SK-N-SH (cell line): ENCODE data around the gene TMEM39B. TPM values are rescaled to one million over a fixed set of nuclear protein-coding genes. Genes with fewer than 3 reads are reported as not detected.

Experiments
- CTCF ChIA-PET: fragments of 300-600, 350-600 bp; formaldehyde crosslinking; extraction: SDS; loops from one replicate; lab custom pipeline; 2021; lab: Yijun Ruan, JAX
- POLR2A ChIA-PET: fragments of 350-600 bp; sonication (Branson Sonifier 250); formaldehyde crosslinking; extraction: SDS; loops from one replicate; lab custom pipeline; 2020; ENCODE audit warnings: antibody characterized with exemption, inconsistent platforms; lab: Yijun Ruan, JAX
- DNase-seq: peaks from one replicate; pipeline ENCODE4 v3.0.0; 2012
- H2AFZ ChIP-seq: fragments of 200-600 bp; sonication (generic); 2 replicates; pipeline ENCODE4 v1.8.1; 2016; ENCODE audit warnings: antibody characterized with exemption, mild to moderate bottlenecking, low read depth
- H3F3A ChIP-seq: fragments of 200-600 bp; sonication (generic); replicated peaks from 2 replicates; pipeline ENCODE3; 2016; ENCODE audit warnings: antibody characterized with exemption, mild to moderate bottlenecking; ENCODE audit not compliant: insufficient read depth
- H3K27ac ChIP-seq, 2 experiments: fragments of 200-500 bp in 1 of 2; fragments of 200-600 bp in 1 of 2; sonication (Bioruptor generic) in 1 of 2; sonication (generic), shearing (Covaris generic) in 1 of 2; 2 replicates each; pipeline versions ENCODE4 v1.5.1 to v1.6.1; 2014 to 2016; ENCODE audit warnings: low read depth in 2 of 2, inconsistent platforms in 1 of 2, low read length in 1 of 2, mild to moderate bottlenecking in 1 of 2, mixed read lengths in 1 of 2
- H3K27me3 ChIP-seq: fragments of 200-600 bp; sonication (generic), shearing (Covaris generic); 2 replicates; pipeline ENCODE4 v1.6.1; 2016; ENCODE audit warnings: mixed run types; ENCODE audit not compliant: insufficient read depth
- H3K36me3 ChIP-seq, 2 experiments: fragments of 200-500 bp in 1 of 2; fragments of 200-600 bp in 1 of 2; sonication (Bioruptor generic) in 1 of 2; sonication (generic) in 1 of 2; replicated peaks in 1 of 2; 2 replicates each; pipeline versions ENCODE3 to v1.5.1; 2014 to 2016; ENCODE audit warnings: low read length in 1 of 2, mild to moderate bottlenecking in 1 of 2; ENCODE audit not compliant: insufficient read depth in 2 of 2, control insufficient read depth in 1 of 2
- H3K4me1 ChIP-seq, 2 experiments: fragments of 200-500 bp in 1 of 2; fragments of 200-600 bp in 1 of 2; sonication (Bioruptor generic) in 1 of 2; sonication (generic), shearing (Covaris generic) in 1 of 2; 2 replicates each; pipeline versions ENCODE4 v1.5.1 to v1.6.1; 2014 to 2016; ENCODE audit warnings: low read depth in 1 of 2, low read length in 1 of 2, mixed run types in 1 of 2; ENCODE audit not compliant: insufficient read depth in 2 of 2, control insufficient read depth in 1 of 2
- H3K4me2 ChIP-seq: fragments of 200-600 bp; sonication (generic), shearing (Covaris generic); 2 replicates; pipeline ENCODE4 v1.6.1; 2017; ENCODE audit warnings: mixed run types
- H3K4me3 ChIP-seq, 2 experiments: fragments of 200-500 bp in 1 of 2; fragments of 200-600 bp in 1 of 2; sonication (Bioruptor generic) in 1 of 2; sonication (generic), shearing (Covaris generic) in 1 of 2; 2 replicates each; pipeline versions ENCODE4 v1.5.1 to v1.8.1; 2014 to 2016; ENCODE audit warnings: low read depth in 2 of 2, inconsistent platforms in 1 of 2, low read length in 1 of 2, mild to moderate bottlenecking in 1 of 2, mixed read lengths in 1 of 2, moderate library complexity in 1 of 2
- H3K79me2 ChIP-seq: fragments of 200-600 bp; sonication (generic); 2 replicates; pipeline ENCODE4 v1.8.1; 2017; ENCODE audit warnings: mild to moderate bottlenecking; ENCODE audit not compliant: insufficient read depth
- H3K9ac ChIP-seq: fragments of 200-600 bp; sonication (generic); 2 replicates; pipeline ENCODE4 v1.6.1; 2017; ENCODE audit warnings: mixed run types
- H3K9me2 ChIP-seq: fragments of 200-600 bp; sonication (generic); 2 replicates; pipeline ENCODE4 v1.6.1; 2017; ENCODE audit warnings: mixed run types
- H3K9me3 ChIP-seq: fragments of 200-600 bp; sonication (generic); 2 replicates; pipeline ENCODE4 v1.6.1; 2017; ENCODE audit warnings: mixed run types, mild to moderate bottlenecking, moderate library complexity
- H4K20me1 ChIP-seq: fragments of 200-600 bp; sonication (generic); 2 replicates; pipeline ENCODE4 v1.6.1; 2017; ENCODE audit warnings: mild to moderate bottlenecking, mixed run types; ENCODE audit not compliant: insufficient read depth
- EP300 ChIP-seq, 2 experiments: IDR thresholded peaks; 2 replicates each; pipeline versions ENCODE4 v1.4.0 to v1.6.1; 2012; ENCODE audit warnings: borderline replicate concordance in 1 of 2, low read depth in 1 of 2, low read length in 1 of 2
- FOXM1 ChIP-seq: IDR thresholded peaks from 2 replicates; pipeline ENCODE4 v1.4.0; 2012; ENCODE audit warnings: low read depth, mild to moderate bottlenecking
- JUND ChIP-seq: IDR thresholded peaks from 2 replicates; pipeline ENCODE4 v1.4.0; 2012
- MEF2A ChIP-seq: IDR thresholded peaks from 2 replicates; pipeline ENCODE4 v1.4.0; 2012; ENCODE audit warnings: low read depth, borderline replicate concordance
- MXI1 ChIP-seq: IDR thresholded peaks from 2 replicates; pipeline ENCODE4 v1.6.1; 2012; ENCODE audit warnings: mild to moderate bottlenecking, low read depth, low read length, improper control_type of control experiment
- RCOR1 ChIP-seq: fragments of 150-350 bp; IDR thresholded peaks from 2 replicates; pipeline ENCODE4 v1.6.1; 2017; ENCODE audit warnings: antibody characterized with exemption, low read length
- RXRA ChIP-seq: IDR thresholded peaks from 2 replicates; pipeline ENCODE4 v1.4.0; 2012; ENCODE audit warnings: low read depth, mild to moderate bottlenecking, borderline replicate concordance
- TAF1 ChIP-seq: IDR thresholded peaks from 2 replicates; pipeline ENCODE4 v1.6.1; 2012; ENCODE audit warnings: low read depth, mild to moderate bottlenecking, low read length, moderate library complexity, borderline replicate concordance
- TCF12 ChIP-seq: IDR thresholded peaks from 2 replicates; pipeline ENCODE4 v1.4.0; 2012
- WGBS: methylation state at CpG from one replicate; pipeline ENCODE4 v1.1.6; 2017; ENCODE audit warnings: low lambda C conversion rate; 5-methylcytosine and 5-hydroxymethylcytosine counted together
- polyA plus RNA-seq, 3 experiments: library from polyadenylated mRNA; depleted of rRNA; stranded (reverse); fragments of >200 nt; gene quantifications; 2 replicates each; pipeline ENCODE4 v1.2.3, GENCODE V29; 2012
- TF ChIP-seq, protein P1 (sequence below): IDR thresholded peaks from 2 replicates; pipeline ENCODE4 v1.6.1; 2012; ENCODE audit warnings: mild to moderate bottlenecking, low read depth, low read length, moderate library complexity
- TF ChIP-seq, protein P2 (sequence below): fragments of 150-350 bp; IDR thresholded peaks from 2 replicates; pipeline ENCODE4 v1.6.1; 2016; ENCODE audit warnings: mild to moderate bottlenecking, low read depth, low read length
- TF ChIP-seq, protein P3 (sequence below): IDR thresholded peaks from 2 replicates; pipeline ENCODE4 v1.4.0; 2012; ENCODE audit warnings: low read depth, borderline replicate concordance

Gene TMEM39B
- polyA plus RNA-seq, 1 of the 3 experiments (the other 2 are of a cell fraction): 25.1 TPM

DNA sequence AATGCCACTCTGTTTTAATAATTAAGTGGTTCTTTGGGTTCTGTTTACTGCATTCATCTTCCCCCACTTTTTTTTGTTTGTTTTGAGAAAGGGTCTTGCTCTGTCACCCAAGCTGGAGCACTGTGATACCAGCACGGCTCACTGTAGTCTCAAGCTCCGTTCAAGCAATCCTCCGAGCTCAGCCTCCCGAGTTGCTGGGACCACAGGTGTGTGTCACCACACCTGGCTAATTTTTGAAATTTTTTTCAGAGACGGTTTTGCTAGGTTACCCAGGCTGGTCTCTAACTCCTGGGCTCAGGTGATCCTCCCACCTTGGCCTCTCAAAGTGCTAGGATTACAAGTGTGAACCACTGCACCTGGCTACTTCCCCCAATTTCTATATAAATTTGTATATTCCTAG, 64.4 kb downstream of the TMEM39B start:
- H3K4me1 ChIP-seq: peaks cover 0 to 11% of the 10 kb centered on the region in 2 experiments; a peak in 1 of 4 replicates
- peaks cover 0 to 9% of the 10 kb centered on the region in 2 experiments for H3K36me3 ChIP-seq
- H3K9me2 ChIP-seq: no peaks in the 10 kb centered on the region
- H3K4me3 ChIP-seq: no peak overlapping the region
- H4K20me1 ChIP-seq: peaks cover 43% of the 10 kb centered on the region
- no peak for TF ChIP-seq FOXM1
- TF ChIP-seq, protein P1, sequence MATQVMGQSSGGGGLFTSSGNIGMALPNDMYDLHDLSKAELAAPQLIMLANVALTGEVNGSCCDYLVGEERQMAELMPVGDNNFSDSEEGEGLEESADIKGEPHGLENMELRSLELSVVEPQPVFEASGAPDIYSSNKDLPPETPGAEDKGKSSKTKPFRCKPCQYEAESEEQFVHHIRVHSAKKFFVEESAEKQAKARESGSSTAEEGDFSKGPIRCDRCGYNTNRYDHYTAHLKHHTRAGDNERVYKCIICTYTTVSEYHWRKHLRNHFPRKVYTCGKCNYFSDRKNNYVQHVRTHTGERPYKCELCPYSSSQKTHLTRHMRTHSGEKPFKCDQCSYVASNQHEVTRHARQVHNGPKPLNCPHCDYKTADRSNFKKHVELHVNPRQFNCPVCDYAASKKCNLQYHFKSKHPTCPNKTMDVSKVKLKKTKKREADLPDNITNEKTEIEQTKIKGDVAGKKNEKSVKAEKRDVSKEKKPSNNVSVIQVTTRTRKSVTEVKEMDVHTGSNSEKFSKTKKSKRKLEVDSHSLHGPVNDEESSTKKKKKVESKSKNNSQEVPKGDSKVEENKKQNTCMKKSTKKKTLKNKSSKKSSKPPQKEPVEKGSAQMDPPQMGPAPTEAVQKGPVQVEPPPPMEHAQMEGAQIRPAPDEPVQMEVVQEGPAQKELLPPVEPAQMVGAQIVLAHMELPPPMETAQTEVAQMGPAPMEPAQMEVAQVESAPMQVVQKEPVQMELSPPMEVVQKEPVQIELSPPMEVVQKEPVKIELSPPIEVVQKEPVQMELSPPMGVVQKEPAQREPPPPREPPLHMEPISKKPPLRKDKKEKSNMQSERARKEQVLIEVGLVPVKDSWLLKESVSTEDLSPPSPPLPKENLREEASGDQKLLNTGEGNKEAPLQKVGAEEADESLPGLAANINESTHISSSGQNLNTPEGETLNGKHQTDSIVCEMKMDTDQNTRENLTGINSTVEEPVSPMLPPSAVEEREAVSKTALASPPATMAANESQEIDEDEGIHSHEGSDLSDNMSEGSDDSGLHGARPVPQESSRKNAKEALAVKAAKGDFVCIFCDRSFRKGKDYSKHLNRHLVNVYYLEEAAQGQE: no peak
- no peak for TF ChIP-seq TAF1
- TF ChIP-seq JUND: no peak
- TF ChIP-seq MEF2A: no peak
- TF ChIP-seq, protein P2, sequence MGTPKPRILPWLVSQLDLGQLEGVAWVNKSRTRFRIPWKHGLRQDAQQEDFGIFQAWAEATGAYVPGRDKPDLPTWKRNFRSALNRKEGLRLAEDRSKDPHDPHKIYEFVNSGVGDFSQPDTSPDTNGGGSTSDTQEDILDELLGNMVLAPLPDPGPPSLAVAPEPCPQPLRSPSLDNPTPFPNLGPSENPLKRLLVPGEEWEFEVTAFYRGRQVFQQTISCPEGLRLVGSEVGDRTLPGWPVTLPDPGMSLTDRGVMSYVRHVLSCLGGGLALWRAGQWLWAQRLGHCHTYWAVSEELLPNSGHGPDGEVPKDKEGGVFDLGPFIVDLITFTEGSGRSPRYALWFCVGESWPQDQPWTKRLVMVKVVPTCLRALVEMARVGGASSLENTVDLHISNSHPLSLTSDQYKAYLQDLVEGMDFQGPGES: no peak
- no peak for TF ChIP-seq RXRA
- no peak for TF ChIP-seq MXI1
- TF ChIP-seq RCOR1: no peak
- TF ChIP-seq, protein P3, sequence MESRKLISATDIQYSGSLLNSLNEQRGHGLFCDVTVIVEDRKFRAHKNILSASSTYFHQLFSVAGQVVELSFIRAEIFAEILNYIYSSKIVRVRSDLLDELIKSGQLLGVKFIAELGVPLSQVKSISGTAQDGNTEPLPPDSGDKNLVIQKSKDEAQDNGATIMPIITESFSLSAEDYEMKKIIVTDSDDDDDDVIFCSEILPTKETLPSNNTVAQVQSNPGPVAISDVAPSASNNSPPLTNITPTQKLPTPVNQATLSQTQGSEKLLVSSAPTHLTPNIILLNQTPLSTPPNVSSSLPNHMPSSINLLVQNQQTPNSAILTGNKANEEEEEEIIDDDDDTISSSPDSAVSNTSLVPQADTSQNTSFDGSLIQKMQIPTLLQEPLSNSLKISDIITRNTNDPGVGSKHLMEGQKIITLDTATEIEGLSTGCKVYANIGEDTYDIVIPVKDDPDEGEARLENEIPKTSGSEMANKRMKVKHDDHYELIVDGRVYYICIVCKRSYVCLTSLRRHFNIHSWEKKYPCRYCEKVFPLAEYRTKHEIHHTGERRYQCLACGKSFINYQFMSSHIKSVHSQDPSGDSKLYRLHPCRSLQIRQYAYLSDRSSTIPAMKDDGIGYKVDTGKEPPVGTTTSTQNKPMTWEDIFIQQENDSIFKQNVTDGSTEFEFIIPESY: no peak
- no peak for TF ChIP-seq TCF12
- TF ChIP-seq EP300 (IDR thresholded peaks at IDR 0.05; ENCODE audit: borderline replicate concordance in 1 of 2, low read depth in 1 of 2, low read length in 1 of 2): no peak
- peaks cover 95% of the 10 kb centered on the region for H3K79me2 ChIP-seq
- H2AFZ ChIP-seq: no peak overlapping the region
- no peak for DNase-seq
- no peak overlapping the region for H3K9ac ChIP-seq
- no peak overlapping the region for H3K4me2 ChIP-seq
- 98% methylated on average over 5 of the region's 5 CpGs for WGBS
- H3K9me3 ChIP-seq: no peaks in the 10 kb centered on the region
- H3K27ac ChIP-seq: no peak overlapping the region
- H3F3A ChIP-seq: peaks cover 13% of the 10 kb centered on the region
- no peaks in the 10 kb centered on the region for H3K27me3 ChIP-seq
- CTCF ChIA-PET: interaction anchor here (0.6 kb wide), 1 partner anchor 9 kb away, joined by 4 read pairs; no protein-coding TSS in a partner anchor
- POLR2A ChIA-PET: no interaction called here
